Transverse colon (tissue), 4 donors: ENCODE data around the gene LHFPL5.

Source experiments
- POLR2A ChIP-seq: fragments of 450-650 bp; IDR thresholded peaks from one replicate; pipeline ENCODE4 v1.6.1; 2016; ENCODE audit warnings: antibody characterized with exemption, mild to moderate bottlenecking, moderate library complexity
- POLR2AphosphoS5 ChIP-seq, 3 donors: sonication (generic); formaldehyde crosslinking; IDR thresholded peaks; one replicate each; pipeline ENCODE4 v1.6.1; 2016; ENCODE audit warnings: antibody characterized with exemption in 3 of 3
- TF ChIP-seq, protein P1 (sequence below), 5 experiments: fragments of 200-600 bp in 3 of 5; fragments of 450-650 bp in 2 of 5; sonication (generic) in 3 of 5; IDR thresholded peaks; 1 replicate in 2 of 5; 2 replicates in 3 of 5; pipeline ENCODE4 v1.5.1; 2016 to 2017; ENCODE audit warnings: antibody characterized with exemption in 5 of 5, inconsistent platforms in 3 of 5, mild to moderate bottlenecking in 2 of 5, moderate library complexity in 1 of 5

DNA sequence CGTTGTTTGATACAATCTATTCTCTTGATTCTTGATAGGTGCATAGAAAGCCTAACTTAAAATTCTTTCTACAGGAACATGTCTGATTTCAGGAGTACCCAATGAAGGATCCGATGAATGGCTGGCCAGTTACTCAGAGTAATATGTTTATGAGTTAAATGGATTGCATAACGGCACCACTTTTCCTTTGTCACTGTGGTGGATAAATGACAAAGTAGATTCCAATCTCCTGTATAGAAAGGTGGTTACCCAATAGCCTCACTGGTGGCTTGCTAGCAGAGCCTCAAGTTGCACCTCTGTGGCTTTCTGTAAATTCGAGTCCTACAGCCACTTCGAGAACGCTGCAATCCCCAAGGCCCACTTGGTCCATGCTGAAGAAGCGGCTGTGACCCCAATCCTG is 28.4 kb downstream of the LHFPL5 start:
- TF ChIP-seq, protein P1, sequence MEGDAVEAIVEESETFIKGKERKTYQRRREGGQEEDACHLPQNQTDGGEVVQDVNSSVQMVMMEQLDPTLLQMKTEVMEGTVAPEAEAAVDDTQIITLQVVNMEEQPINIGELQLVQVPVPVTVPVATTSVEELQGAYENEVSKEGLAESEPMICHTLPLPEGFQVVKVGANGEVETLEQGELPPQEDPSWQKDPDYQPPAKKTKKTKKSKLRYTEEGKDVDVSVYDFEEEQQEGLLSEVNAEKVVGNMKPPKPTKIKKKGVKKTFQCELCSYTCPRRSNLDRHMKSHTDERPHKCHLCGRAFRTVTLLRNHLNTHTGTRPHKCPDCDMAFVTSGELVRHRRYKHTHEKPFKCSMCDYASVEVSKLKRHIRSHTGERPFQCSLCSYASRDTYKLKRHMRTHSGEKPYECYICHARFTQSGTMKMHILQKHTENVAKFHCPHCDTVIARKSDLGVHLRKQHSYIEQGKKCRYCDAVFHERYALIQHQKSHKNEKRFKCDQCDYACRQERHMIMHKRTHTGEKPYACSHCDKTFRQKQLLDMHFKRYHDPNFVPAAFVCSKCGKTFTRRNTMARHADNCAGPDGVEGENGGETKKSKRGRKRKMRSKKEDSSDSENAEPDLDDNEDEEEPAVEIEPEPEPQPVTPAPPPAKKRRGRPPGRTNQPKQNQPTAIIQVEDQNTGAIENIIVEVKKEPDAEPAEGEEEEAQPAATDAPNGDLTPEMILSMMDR (IDR thresholded peaks at IDR 0.05) = no peak
- TF ChIP-seq POLR2AphosphoS5 (IDR thresholded peaks at IDR 0.05) = no peak
- TF ChIP-seq POLR2A = no peak
